Measurements from ENCODE around the gene SYT1. TPM values are rescaled to one million over a fixed set of nuclear protein-coding genes. Genes with fewer than 3 reads are reported as not detected.

Gene SYT1
- total and polyA plus RNA-seq, 2 donors (not counting 1 experiment from before 2014, with no cell fraction given) = 0.90 to 2.1 TPM

DNA sequence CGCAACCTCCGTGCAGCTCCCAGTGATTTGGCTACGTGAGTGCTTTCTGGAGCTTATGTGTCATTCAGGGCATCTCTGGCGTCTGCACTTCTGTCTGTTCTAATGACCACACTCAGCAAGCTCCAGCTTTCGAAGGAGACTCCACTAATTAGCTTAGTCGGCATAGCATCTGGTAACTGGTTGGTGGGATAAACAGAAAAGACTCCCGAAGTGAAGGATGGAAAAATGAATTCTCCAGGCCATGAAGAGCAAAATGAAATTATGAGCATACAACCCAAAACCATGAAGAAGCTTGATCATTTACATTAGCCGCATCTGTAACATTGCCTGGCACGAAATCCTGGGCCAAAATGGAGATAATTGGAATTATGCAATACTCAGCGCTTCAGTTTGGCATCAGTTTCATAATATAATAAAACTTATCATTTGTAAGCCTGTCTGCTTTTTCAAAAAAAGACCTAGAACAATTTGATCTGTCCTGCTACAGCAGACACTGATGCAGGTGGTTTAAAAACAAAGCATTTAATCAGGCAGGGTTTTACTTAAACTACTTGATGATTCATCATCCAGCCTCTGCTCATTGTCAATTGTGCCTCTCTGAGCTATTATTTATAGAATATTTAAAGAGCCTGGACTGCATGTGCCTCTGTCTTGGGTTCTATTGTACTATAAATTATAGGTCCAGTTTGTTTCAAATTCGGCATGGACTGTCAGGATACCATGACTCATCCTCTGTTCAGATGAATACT lies 87.4 kb downstream of the SYT1 start:
- TF ChIP-seq CTCF (conservative IDR thresholded peaks at IDR 0.05 in 1 of 2, IDR thresholded peaks at IDR 0.05 in 1 of 2; ENCODE audit: low read depth in 1 of 2, low read length in 2 of 2) (no peak), EZH2 (IDR thresholded peaks at IDR 0.05; ENCODE audit: low read length, missing control alignments) (no peak)
- no peaks in the 10 kb centered on the region for H4K20me1 ChIP-seq (ENCODE audit: control insufficient read depth, extremely low read depth, insufficient read depth, low read length)
- no peaks in the 10 kb centered on the region for H3K79me2 ChIP-seq (ENCODE audit: control insufficient read depth, insufficient read depth, low read length)
- peak in 1 of 2 donors; percentile 65 for DNase-seq (ENCODE audit: low read depth in 2 of 2)
- H3K27me3 ChIP-seq (ENCODE audit: control insufficient read depth, insufficient read depth, low read length) = no peaks in the 10 kb centered on the region
- H3K9ac ChIP-seq (ENCODE audit: insufficient read depth, low read length) = no peak overlapping the region
- H3K27ac ChIP-seq (ENCODE audit: insufficient read depth, low read length) = no peak overlapping the region
- no peak overlapping the region for H2AFZ ChIP-seq (ENCODE audit: low read length)
- H3K4me3 ChIP-seq (replicated peaks in 1 of 4; ENCODE audit: control extremely low read depth in 1 of 4, insufficient read depth in 1 of 4, low read depth in 3 of 4, low read length in 4 of 4) = no peak overlapping the region
- no peak overlapping the region for H3K4me2 ChIP-seq (ENCODE audit: extremely low read depth, insufficient read depth, low read length)
- H3K36me3 ChIP-seq (ENCODE audit: control insufficient read depth, insufficient read depth, low read length) = no peaks in the 10 kb centered on the region
- H3K4me1 ChIP-seq (ENCODE audit: control insufficient read depth, extremely low read depth, insufficient read depth, low read length) = no peaks in the 10 kb centered on the region
- H3K9me3 ChIP-seq (ENCODE audit: control insufficient read depth, insufficient read depth, low read depth, low read length) = no peaks in the 10 kb centered on the region

GRCh38 chr12:78952552-78952929 lies 88.0 kb downstream of the SYT1 start:
- no peaks in the 10 kb centered on the region for H3K27me3 ChIP-seq (ENCODE audit: control insufficient read depth, insufficient read depth, low read length)
- H3K4me2 ChIP-seq (ENCODE audit: extremely low read depth, insufficient read depth, low read length) = no peak overlapping the region
- no peak overlapping the region for H3K9ac ChIP-seq (ENCODE audit: insufficient read depth, low read length)
- H3K79me2 ChIP-seq (ENCODE audit: control insufficient read depth, insufficient read depth, low read length) = no peaks in the 10 kb centered on the region
- H4K20me1 ChIP-seq (ENCODE audit: control insufficient read depth, extremely low read depth, insufficient read depth, low read length) = no peaks in the 10 kb centered on the region
- no peak for TF ChIP-seq EZH2 (IDR thresholded peaks at IDR 0.05; ENCODE audit: low read length, missing control alignments)
- no peak for TF ChIP-seq CTCF (conservative IDR thresholded peaks at IDR 0.05 in 1 of 2, IDR thresholded peaks at IDR 0.05 in 1 of 2; ENCODE audit: low read depth in 1 of 2, low read length in 2 of 2)
- no peak overlapping the region for H3K4me3 ChIP-seq (replicated peaks in 1 of 4; ENCODE audit: control extremely low read depth in 1 of 4, insufficient read depth in 1 of 4, low read depth in 3 of 4, low read length in 4 of 4)
- no peaks in the 10 kb centered on the region for H3K4me1 ChIP-seq (ENCODE audit: control insufficient read depth, extremely low read depth, insufficient read depth, low read length)
- H3K27ac ChIP-seq (ENCODE audit: insufficient read depth, low read length) = no peak overlapping the region
- H2AFZ ChIP-seq (ENCODE audit: low read length) = no peak overlapping the region
- no peaks in the 10 kb centered on the region for H3K9me3 ChIP-seq (ENCODE audit: control insufficient read depth, insufficient read depth, low read depth, low read length)
- DNase-seq (ENCODE audit: low read depth in 2 of 2) = no peak
- H3K36me3 ChIP-seq (ENCODE audit: control insufficient read depth, insufficient read depth, low read length) = no peaks in the 10 kb centered on the region

GRCh38 chr12:78958941-78959340 lies 94.4 kb downstream of the SYT1 start:
- H3K4me1 ChIP-seq (ENCODE audit: control insufficient read depth, extremely low read depth, insufficient read depth, low read length) = no peaks in the 10 kb centered on the region
- H3K79me2 ChIP-seq (ENCODE audit: control insufficient read depth, insufficient read depth, low read length) = no peaks in the 10 kb centered on the region
- H3K4me3 ChIP-seq (replicated peaks in 1 of 4; ENCODE audit: control extremely low read depth in 1 of 4, insufficient read depth in 1 of 4, low read depth in 3 of 4, low read length in 4 of 4) = no peak overlapping the region
- no peaks in the 10 kb centered on the region for H3K27me3 ChIP-seq (ENCODE audit: control insufficient read depth, insufficient read depth, low read length)
- H3K9me3 ChIP-seq (ENCODE audit: control insufficient read depth, insufficient read depth, low read depth, low read length) = no peaks in the 10 kb centered on the region
- no peaks in the 10 kb centered on the region for H3K36me3 ChIP-seq (ENCODE audit: control insufficient read depth, insufficient read depth, low read length)
- no peak overlapping the region for H3K4me2 ChIP-seq (ENCODE audit: extremely low read depth, insufficient read depth, low read length)
- TF ChIP-seq EZH2 (IDR thresholded peaks at IDR 0.05; ENCODE audit: low read length, missing control alignments) (no peak), CTCF (conservative IDR thresholded peaks at IDR 0.05 in 1 of 2, IDR thresholded peaks at IDR 0.05 in 1 of 2; ENCODE audit: low read depth in 1 of 2, low read length in 2 of 2) (no peak)
- H3K27ac ChIP-seq (ENCODE audit: insufficient read depth, low read length) = no peak overlapping the region
- H3K9ac ChIP-seq (ENCODE audit: insufficient read depth, low read length) = no peak overlapping the region
- H2AFZ ChIP-seq (ENCODE audit: low read length) = no peak overlapping the region
- no peak for DNase-seq (ENCODE audit: low read depth in 2 of 2)
- no peaks in the 10 kb centered on the region for H4K20me1 ChIP-seq (ENCODE audit: control insufficient read depth, extremely low read depth, insufficient read depth, low read length)
